OCI-LY3 (cell line): ENCODE data around the gene KRTAP10-9.
"Not testable (repeated sequence)": the region's sequence is repeated elsewhere in the genome, so short reads cannot be mapped to it uniquely, and the experiment has no call there.

Source experiments
- H2AFZ ChIP-seq: fragments of 200-600, 300-600 bp; shearing (Covaris generic); 2 replicates; pipeline ENCODE4 v1.6.0; 2014; ENCODE audit warnings: antibody characterized with exemption, low read depth, low read length
- H3K27ac ChIP-seq: fragments of 200-600, 300-600 bp; sonication (generic); 2 replicates; pipeline ENCODE4 v1.5.1; 2014; ENCODE audit warnings: mild to moderate bottlenecking, low read length, moderate library complexity, mixed read lengths
- H3K27me3 ChIP-seq: fragments of 200-600, 300-600 bp; sonication (generic); 2 replicates; pipeline ENCODE4 v1.6.1; 2014; ENCODE audit warnings: low read depth, low read length, mixed read lengths
- H3K36me3 ChIP-seq: fragments of 200-600, 300-600 bp; sonication (generic); replicated peaks from 2 replicates; pipeline ENCODE3; 2014; ENCODE audit warnings: low read depth, low read length, mixed read lengths
- H3K4me1 ChIP-seq: fragments of 300-600, 200-600 bp; sonication (generic); 2 replicates; pipeline ENCODE4 v1.6.1; 2014; ENCODE audit warnings: low read length, mixed read lengths
- H3K4me2 ChIP-seq: fragments of 200-600, 300-600 bp; sonication (generic); 2 replicates; pipeline ENCODE4 v1.6.1; 2014; ENCODE audit warnings: low read length, mixed read lengths
- H3K4me3 ChIP-seq: fragments of 300-600, 200-600 bp; sonication (generic); 2 replicates; pipeline ENCODE4 v1.5.1; 2014; ENCODE audit warnings: antibody characterized with exemption, mild to moderate bottlenecking, low read length, moderate library complexity
- H3K79me2 ChIP-seq: fragments of 300-600, 200-600 bp; shearing (Covaris generic); 2 replicates; pipeline ENCODE4 v1.6.1; 2014; ENCODE audit warnings: mild to moderate bottlenecking, low read length, mixed read lengths
- H3K9ac ChIP-seq: fragments of 300-600, 200-600 bp; shearing (Covaris generic); 2 replicates; pipeline ENCODE4 v1.6.0; 2014; ENCODE audit warnings: mild to moderate bottlenecking, low read length, moderate library complexity
- H3K9me3 ChIP-seq: fragments of 200-600, 300-600 bp; shearing (Covaris generic); 2 replicates; pipeline ENCODE4 v1.6.1; 2014; ENCODE audit warnings: low read length, mixed read lengths; ENCODE audit not compliant: insufficient read depth
- H4K20me1 ChIP-seq: fragments of 200-600, 300-600 bp; sonication (generic); 2 replicates; pipeline ENCODE4 v1.6.1; 2016; ENCODE audit warnings: low read length, mixed read lengths; ENCODE audit not compliant: insufficient read depth
- CTCF ChIP-seq: fragments of 200-600, 300-600 bp; sonication (generic); IDR thresholded peaks from 2 replicates; pipeline ENCODE4 v1.5.1; 2014; ENCODE audit warnings: antibody characterized with exemption, low read length, low read depth
- EZH2phosphoT487 ChIP-seq: fragments of 200-600 bp; shearing (Covaris generic); IDR thresholded peaks from 2 replicates; pipeline ENCODE4 v1.6.1; 2018; ENCODE audit warnings: antibody characterized with exemption, mixed run types, low read depth

The KRTAP10-9 gene

GRCh38 chr21:44657635-44658540 is 31.0 kb downstream of the KRTAP10-9 start, which contains the start of gene KRTAP12-3:
Gene KRTAP12-3, plus strand, starts transcription at chr21:44657932. Its CDS starts 48 bp downstream, at chr21:44657980.
- H3K9ac ChIP-seq: no peak within 1 kb of the TSS
- no peak within 1 kb of the TSS for H3K4me2 ChIP-seq
- H3K4me3 ChIP-seq: no peak within 1 kb of the TSS

GRCh38 chr21:44658541-44658910 is 31.6 kb downstream of the KRTAP10-9 start:
- TF ChIP-seq CTCF: no peak
- no peak overlapping the region for H3K4me3 ChIP-seq
- H2AFZ ChIP-seq: no peak overlapping the region
- no peaks in the 10 kb centered on the region for H3K9me3 ChIP-seq
- no peak overlapping the region for H3K27ac ChIP-seq
- no peak overlapping the region for H3K9ac ChIP-seq
- no peaks in the 10 kb centered on the region for H3K4me1 ChIP-seq
- H3K79me2 ChIP-seq: no peaks in the 10 kb centered on the region
- no peaks in the 10 kb centered on the region for H3K36me3 ChIP-seq
- no peak overlapping the region for H3K4me2 ChIP-seq
- no peaks in the 10 kb centered on the region for H3K27me3 ChIP-seq
- no peaks in the 10 kb centered on the region for H4K20me1 ChIP-seq

More at GRCh38 chr21:44657635-44658540, 31.0 kb downstream of the KRTAP10-9 start, which contains the start of gene KRTAP12-3:
- Histone ChIP-seq H3K9me3 (no peaks in the 10 kb centered on the region), H3K36me3 (no peaks in the 10 kb centered on the region), H3K79me2 (no peaks in the 10 kb centered on the region), H3K27me3 (no peaks in the 10 kb centered on the region), H4K20me1 (no peaks in the 10 kb centered on the region), H3K4me1 (no peaks in the 10 kb centered on the region), H2AFZ (no peak within 1 kb of the TSS), H3K27ac (no peak within 1 kb of the TSS)
- TF ChIP-seq EZH2phosphoT487: no peak
- TF ChIP-seq CTCF: no peak

- TF ChIP-seq CTCF (no peak), EZH2phosphoT487 (no peak)
- Histone ChIP-seq H3K4me2 (no peak overlapping the region), H3K9me3 (no peaks in the 10 kb centered on the region), H3K36me3 (no peaks in the 10 kb centered on the region), H3K27ac (no peak overlapping the region), H3K27me3 (no peaks in the 10 kb centered on the region), H4K20me1 (no peaks in the 10 kb centered on the region), H2AFZ (no peak overlapping the region), H3K79me2 (no peaks in the 10 kb centered on the region), H3K9ac (no peak overlapping the region), H3K4me1 (no peaks in the 10 kb centered on the region), H3K4me3 (no peak overlapping the region)
Observed at GRCh38 chr21:44658913-44659595, 32.2 kb downstream of the KRTAP10-9 start.

- not testable (repeated sequence) for H2AFZ ChIP-seq, H3K27ac ChIP-seq, H3K4me3 ChIP-seq, H3K9me3 ChIP-seq, H4K20me1 ChIP-seq, H3K36me3 ChIP-seq, H3K79me2 ChIP-seq, H3K27me3 ChIP-seq, H3K4me2 ChIP-seq, H3K4me1 ChIP-seq, H3K9ac ChIP-seq
Observed at GRCh38 chr21:44661567-44661966, 34.7 kb downstream of the KRTAP10-9 start.
